Esophagus muscularis mucosa (tissue), 4 donors: Measurements from ENCODE around the gene HOXB7.

Source experiments
- CTCF ChIP-seq, 3 experiments: fragments of 200-600 bp in 2 of 3; fragments of 450-650 bp in 1 of 3; sonication (generic) in 2 of 3; IDR thresholded peaks; one replicate each; pipeline ENCODE4 v1.5.1; 2017 to 2019; ENCODE audit warnings: antibody characterized with exemption in 3 of 3, mild to moderate bottlenecking in 2 of 3, moderate library complexity in 1 of 3
- EP300 ChIP-seq: sonication (generic); formaldehyde crosslinking; IDR thresholded peaks from one replicate; pipeline ENCODE4 v1.6.1; 2017; ENCODE audit warnings: antibody characterized with exemption
- POLR2AphosphoS5 ChIP-seq, 2 donors: sonication (generic); formaldehyde crosslinking; IDR thresholded peaks; one replicate each; pipeline ENCODE4 v1.6.1; 2017; ENCODE audit warnings: antibody characterized with exemption in 2 of 2

GRCh38 chr17:48605991-48606891, 4.6 kb downstream of the HOXB7 start:
- TF ChIP-seq CTCF (IDR thresholded peaks at IDR 0.05) = no peak
- no peak for TF ChIP-seq EP300
- no peak for TF ChIP-seq POLR2AphosphoS5 (IDR thresholded peaks at IDR 0.05)
